ENCODE results near the gene FGG. TPM values are rescaled to one million over a fixed set of nuclear protein-coding genes. Genes with fewer than 3 reads are reported as not detected.

Gene FGG
- total and polyA plus RNA-seq, 2 of the 13 experiments (the other 11 are each of a cell fraction or from before 2014, with no cell fraction given), result 1,037 to 2,423 TPM

DNA sequence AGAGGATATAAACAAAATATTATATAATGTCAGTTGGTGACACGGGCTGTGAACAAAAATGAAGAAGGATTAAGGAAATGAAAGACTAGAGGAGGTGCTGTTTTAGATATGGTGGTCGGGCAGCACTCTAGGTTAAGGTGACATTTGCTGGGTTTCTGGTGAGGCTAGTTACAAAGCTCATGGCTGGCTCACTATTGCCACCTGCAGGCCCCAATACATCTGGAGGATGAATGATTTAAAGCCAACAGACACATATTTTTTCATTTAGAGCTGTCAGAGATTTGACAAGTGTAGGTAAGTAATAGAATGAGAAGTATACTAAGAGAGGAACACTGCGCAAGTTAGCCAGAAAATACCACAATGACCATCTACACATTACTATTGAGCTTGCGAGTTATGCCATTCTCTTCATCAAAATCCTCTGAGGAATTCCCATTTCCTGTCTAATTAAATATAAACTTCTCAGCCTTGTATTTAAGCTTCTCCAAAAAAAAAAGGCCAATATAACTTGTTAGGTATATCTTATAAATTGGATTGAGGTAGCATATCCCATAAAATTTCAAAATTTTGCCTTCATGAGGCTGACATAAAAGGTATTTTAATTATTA lies 6.4 kb upstream of the FGG start (continued):
- TF ChIP-seq, protein P1, sequence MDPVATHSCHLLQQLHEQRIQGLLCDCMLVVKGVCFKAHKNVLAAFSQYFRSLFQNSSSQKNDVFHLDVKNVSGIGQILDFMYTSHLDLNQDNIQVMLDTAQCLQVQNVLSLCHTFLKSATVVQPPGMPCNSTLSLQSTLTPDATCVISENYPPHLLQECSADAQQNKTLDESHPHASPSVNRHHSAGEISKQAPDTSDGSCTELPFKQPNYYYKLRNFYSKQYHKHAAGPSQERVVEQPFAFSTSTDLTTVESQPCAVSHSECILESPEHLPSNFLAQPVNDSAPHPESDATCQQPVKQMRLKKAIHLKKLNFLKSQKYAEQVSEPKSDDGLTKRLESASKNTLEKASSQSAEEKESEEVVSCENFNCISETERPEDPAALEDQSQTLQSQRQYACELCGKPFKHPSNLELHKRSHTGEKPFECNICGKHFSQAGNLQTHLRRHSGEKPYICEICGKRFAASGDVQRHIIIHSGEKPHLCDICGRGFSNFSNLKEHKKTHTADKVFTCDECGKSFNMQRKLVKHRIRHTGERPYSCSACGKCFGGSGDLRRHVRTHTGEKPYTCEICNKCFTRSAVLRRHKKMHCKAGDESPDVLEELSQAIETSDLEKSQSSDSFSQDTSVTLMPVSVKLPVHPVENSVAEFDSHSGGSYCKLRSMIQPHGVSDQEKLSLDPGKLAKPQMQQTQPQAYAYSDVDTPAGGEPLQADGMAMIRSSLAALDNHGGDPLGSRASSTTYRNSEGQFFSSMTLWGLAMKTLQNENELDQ (CRISPR knock-in tag; IDR thresholded peaks at IDR 0.05; ENCODE audit: borderline replicate concordance), result no peak
- TF ChIP-seq HNRNPLL (IDR thresholded peaks at IDR 0.05; ENCODE audit: low read depth, low read length, poor library complexity, severe bottlenecking) (no peak), ZNF33A (CRISPR knock-in tag; IDR thresholded peaks at IDR 0.05; ENCODE audit: borderline replicate concordance) (no peak), ZFP82 (CRISPR knock-in tag; IDR thresholded peaks at IDR 0.05; ENCODE audit: borderline replicate concordance) (no peak), MTF2 (CRISPR knock-in tag; IDR thresholded peaks at IDR 0.05; ENCODE audit: borderline replicate concordance) (no peak), HOXA9 (CRISPR knock-in tag; IDR thresholded peaks at IDR 0.05; ENCODE audit: borderline replicate concordance) (no peak), NCOA2 (CRISPR knock-in tag; IDR thresholded peaks at IDR 0.05) (no peak), RBM22 (optimal IDR thresholded peaks at IDR 0.05; ENCODE audit: low read length) (no peak), ZFP1 (CRISPR knock-in tag; IDR thresholded peaks at IDR 0.05) (no peak), ZNF337 (CRISPR knock-in tag; IDR thresholded peaks at IDR 0.05; ENCODE audit: borderline replicate concordance, low read depth) (no peak), ZMYM3 (CRISPR knock-in tag; IDR thresholded peaks at IDR 0.05) (no peak), JARID2 (CRISPR knock-in tag; IDR thresholded peaks at IDR 0.05; ENCODE audit: insufficient replicate concordance) (no peak)
- TF ChIP-seq, protein P2, sequence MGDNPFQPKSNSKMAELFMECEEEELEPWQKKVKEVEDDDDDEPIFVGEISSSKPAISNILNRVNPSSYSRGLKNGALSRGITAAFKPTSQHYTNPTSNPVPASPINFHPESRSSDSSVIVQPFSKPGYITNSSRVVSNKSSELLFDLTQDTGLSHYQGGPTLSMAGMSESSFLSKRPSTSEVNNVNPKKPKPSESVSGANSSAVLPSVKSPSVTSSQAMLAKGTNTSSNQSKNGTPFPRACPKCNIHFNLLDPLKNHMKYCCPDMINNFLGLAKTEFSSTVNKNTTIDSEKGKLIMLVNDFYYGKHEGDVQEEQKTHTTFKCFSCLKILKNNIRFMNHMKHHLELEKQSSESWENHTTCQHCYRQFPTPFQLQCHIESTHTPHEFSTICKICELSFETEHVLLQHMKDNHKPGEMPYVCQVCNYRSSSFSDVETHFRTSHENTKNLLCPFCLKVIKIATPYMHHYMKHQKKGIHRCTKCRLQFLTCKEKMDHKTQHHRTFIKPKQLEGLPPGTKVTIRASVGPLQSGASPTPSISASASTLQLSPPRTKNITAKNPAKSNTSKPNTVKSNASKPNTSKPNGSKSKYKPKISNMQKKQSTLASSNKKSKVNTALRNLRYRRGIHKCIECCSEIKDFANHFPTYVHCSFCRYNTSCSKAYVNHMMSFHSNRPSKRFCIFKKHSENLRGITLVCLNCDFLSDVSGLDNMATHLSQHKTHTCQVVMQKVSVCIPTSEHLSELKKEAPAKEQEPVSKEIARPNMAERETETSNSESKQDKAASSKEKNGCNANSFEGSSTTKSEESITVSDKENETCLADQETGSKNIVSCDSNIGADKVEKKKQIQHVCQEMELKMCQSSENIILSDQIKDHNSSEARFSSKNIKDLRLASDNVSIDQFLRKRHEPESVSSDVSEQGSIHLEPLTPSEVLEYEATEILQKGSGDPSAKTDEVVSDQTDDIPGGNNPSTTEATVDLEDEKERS (CRISPR knock-in tag; IDR thresholded peaks at IDR 0.05), result no peak
- TF ChIP-seq, protein P3, sequence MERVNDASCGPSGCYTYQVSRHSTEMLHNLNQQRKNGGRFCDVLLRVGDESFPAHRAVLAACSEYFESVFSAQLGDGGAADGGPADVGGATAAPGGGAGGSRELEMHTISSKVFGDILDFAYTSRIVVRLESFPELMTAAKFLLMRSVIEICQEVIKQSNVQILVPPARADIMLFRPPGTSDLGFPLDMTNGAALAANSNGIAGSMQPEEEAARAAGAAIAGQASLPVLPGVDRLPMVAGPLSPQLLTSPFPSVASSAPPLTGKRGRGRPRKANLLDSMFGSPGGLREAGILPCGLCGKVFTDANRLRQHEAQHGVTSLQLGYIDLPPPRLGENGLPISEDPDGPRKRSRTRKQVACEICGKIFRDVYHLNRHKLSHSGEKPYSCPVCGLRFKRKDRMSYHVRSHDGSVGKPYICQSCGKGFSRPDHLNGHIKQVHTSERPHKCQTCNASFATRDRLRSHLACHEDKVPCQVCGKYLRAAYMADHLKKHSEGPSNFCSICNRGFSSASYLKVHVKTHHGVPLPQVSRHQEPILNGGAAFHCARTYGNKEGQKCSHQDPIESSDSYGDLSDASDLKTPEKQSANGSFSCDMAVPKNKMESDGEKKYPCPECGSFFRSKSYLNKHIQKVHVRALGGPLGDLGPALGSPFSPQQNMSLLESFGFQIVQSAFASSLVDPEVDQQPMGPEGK (CRISPR knock-in tag; IDR thresholded peaks at IDR 0.05), result no peak
- TF ChIP-seq, protein P4, sequence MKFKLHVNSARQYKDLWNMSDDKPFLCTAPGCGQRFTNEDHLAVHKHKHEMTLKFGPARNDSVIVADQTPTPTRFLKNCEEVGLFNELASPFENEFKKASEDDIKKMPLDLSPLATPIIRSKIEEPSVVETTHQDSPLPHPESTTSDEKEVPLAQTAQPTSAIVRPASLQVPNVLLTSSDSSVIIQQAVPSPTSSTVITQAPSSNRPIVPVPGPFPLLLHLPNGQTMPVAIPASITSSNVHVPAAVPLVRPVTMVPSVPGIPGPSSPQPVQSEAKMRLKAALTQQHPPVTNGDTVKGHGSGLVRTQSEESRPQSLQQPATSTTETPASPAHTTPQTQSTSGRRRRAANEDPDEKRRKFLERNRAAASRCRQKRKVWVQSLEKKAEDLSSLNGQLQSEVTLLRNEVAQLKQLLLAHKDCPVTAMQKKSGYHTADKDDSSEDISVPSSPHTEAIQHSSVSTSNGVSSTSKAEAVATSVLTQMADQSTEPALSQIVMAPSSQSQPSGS (CRISPR knock-in tag; IDR thresholded peaks at IDR 0.05), result no peak
- TF ChIP-seq, protein P5, sequence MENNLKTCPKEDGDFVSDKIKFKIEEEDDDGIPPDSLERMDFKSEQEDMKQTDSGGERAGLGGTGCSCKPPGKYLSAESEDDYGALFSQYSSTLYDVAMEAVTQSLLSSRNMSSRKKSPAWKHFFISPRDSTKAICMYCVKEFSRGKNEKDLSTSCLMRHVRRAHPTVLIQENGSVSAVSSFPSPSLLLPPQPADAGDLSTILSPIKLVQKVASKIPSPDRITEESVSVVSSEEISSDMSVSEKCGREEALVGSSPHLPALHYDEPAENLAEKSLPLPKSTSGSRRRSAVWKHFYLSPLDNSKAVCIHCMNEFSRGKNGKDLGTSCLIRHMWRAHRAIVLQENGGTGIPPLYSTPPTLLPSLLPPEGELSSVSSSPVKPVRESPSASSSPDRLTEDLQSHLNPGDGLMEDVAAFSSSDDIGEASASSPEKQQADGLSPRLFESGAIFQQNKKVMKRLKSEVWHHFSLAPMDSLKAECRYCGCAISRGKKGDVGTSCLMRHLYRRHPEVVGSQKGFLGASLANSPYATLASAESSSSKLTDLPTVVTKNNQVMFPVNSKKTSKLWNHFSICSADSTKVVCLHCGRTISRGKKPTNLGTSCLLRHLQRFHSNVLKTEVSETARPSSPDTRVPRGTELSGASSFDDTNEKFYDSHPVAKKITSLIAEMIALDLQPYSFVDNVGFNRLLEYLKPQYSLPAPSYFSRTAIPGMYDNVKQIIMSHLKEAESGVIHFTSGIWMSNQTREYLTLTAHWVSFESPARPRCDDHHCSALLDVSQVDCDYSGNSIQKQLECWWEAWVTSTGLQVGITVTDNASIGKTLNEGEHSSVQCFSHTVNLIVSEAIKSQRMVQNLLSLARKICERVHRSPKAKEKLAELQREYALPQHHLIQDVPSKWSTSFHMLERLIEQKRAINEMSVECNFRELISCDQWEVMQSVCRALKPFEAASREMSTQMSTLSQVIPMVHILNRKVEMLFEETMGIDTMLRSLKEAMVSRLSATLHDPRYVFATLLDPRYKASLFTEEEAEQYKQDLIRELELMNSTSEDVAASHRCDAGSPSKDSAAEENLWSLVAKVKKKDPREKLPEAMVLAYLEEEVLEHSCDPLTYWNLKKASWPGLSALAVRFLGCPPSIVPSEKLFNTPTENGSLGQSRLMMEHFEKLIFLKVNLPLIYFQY (CRISPR knock-in tag; IDR thresholded peaks at IDR 0.05; ENCODE audit: borderline replicate concordance), result no peak

Measured in HepG2 (cell line).